Glomerular visceral epithelial cell (primary cell): ENCODE data around the gene RGSL1.
"Not testable (repeated sequence)": the region's sequence is repeated elsewhere in the genome, so short reads cannot be mapped to it uniquely, and the experiment has no call there.

Experiments used
- DNase-seq: peaks from one replicate; pipeline ENCODE4 v3.0.0-alpha.2; 2016; ENCODE audit errors: extremely low spot score

RGSL1 gene

DNA sequence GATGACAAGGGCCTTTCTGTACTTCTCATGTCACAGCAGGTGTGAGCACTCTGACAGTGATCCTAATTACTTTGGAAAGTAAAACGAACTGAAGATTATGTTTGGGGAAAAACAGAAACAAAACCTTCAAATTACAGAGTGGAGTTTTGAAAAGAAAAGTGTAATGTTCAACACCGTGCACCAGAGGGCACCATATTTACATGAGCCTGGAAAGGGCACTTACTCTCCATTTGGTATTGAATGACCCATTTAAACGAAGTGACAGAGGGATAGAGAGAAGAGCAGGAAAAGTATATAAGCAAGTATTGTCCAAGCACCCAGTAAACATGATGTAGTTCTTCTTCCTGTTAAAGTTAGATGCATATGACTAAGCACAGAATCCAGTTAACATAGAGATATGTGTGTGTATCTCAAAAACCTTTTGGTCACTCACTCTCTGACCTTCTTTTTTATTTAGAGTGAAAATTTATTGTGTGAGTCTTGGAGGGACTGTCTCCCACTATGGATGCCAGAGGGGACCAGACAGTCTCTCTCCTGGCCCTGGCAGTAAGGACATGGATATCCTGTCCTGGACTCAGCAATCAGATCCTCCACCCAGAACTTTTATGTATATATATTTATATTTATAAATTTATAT lies 3.8 kb upstream of the RGSL1 start:
- DNase-seq, result peak; percentile 37

DNA sequence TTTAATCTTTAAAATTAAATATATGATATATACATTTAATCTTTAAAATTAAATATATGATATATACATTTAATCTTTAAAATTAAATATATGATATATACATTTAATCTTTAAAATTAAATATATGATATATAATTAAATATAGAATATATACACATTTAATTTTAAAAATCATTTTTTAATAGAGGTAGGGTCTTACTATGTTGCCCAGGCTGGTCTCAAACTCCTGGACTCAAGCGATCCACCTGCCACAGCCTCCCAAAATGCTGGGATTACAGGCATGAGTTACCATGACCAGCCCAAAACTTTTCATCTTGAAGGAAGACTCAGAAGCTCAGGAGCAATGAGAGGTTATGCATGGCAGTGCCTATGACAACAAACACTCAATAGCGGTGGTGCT lies 2.8 kb upstream of the RGSL1 start:
- not testable (repeated sequence) for DNase-seq

DNA sequence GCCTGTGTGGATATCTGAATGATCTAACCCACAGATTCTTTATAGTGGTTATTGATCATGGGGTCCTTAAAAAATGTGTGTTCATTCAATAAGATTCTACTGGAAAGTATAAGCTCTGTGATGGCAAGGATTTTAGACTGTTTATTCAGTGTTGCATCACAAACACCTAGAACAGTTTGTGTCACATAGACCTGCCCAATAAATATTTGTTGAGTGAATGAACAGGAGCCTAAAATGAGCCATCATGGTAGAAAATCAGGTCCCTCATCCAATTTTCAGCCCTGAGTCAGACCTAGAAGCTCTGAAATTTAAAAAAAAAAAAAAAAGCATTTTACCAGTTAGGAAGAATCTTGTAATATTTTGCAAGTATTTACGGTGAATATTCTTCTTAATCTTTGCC lies 2.3 kb upstream of the RGSL1 start:
- DNase-seq, result no peak

DNA sequence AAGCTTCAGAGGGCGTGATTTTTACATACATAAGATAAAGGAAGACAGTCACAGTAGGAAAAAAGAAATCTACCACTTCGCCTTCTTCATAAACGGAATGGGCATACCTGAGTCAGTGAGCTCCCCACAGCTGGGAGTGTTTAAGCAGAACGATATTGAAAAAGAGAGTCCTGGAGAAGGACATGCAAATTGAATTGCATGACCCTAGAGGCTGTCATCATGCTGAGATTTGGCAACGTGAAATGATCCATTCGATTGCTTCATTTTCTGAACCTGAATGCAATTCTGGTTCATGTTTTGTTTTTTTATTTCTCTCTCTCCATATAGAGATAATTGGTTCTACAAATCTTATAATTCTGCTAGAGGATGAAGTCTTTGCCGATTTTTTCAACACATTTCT lies 3.7 kb downstream of the RGSL1 start:
- no peak for DNase-seq

DNA sequence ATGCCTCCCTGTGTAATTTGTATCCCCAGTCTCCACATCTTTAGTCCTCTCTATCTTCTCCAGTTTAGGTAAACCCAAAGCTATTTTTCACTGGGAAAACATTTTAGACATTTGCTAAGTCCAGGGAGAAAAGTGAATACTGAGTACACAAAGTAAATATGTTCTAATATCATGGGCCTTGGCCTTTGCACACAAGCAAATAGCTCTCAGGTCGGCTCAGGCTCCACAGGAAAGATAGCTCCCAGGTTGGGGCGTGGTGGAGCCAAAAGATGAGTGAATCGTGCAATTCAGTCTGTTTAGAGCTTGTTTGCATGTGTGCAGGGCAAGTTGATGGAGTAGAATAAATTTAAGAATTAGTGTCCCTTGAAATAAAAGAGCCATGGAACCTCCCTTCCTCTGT lies 7.9 kb downstream of the RGSL1 start:
- DNase-seq, result no peak

DNA sequence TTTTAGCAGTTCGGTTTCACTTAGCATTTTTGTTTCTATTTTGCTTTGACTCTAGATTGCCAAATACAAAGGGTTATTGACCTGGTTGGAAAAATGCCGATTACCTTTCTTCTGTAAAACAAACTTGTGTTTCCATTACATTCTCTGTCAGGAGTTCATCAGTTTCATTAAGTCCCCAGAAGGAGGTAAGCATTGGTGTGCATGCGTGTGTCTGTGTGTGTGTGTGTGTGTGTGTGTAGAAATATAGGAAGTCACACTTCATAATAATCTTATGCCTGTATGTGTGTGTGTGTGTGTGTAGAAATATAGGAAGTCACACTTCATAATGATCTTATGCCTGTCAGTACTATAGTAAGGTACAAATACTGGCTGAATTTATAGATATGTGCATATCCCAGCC lies 10.0 kb downstream of the RGSL1 start:
- no peak for DNase-seq

DNA sequence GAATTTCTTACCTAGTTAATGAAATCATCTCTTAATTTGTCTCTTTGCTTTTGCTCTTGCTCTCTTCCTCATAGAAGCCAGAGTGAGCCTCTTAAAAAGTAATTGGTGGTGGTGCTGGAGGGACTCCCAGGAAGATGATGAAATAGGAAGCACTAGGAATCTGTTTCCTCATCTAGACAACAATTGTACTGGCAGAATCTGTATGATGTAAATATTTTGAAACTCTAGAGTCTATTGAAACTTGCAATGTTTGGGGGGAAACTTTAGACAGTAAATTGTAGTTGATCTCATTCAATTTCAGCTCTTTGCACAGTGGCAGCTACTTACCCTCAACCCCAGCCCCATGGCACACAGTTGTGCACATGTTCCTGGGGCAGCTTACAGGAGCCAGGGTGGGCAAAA lies 10.6 kb downstream of the RGSL1 start:
- DNase-seq, result no peak

DNA sequence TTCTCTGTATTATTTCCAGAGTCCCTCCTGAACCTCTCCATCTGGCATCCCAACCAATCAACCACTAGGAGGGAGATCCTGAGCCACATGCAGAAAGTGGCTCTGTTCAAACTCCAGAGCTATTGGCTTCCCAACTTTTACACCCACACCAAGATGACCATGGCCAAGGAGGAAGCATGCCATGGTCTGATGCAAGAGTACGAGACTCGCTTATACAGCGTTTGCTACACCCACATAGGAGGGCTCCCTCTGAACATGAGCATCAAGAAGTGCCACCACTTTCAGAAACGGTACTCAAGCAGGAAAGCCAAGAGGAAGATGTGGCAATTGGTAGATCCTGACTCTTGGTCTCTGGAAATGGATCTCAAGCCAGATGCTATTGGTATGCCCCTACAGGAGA lies 23.6 kb downstream of the RGSL1 start:
- no peak for DNase-seq

DNA sequence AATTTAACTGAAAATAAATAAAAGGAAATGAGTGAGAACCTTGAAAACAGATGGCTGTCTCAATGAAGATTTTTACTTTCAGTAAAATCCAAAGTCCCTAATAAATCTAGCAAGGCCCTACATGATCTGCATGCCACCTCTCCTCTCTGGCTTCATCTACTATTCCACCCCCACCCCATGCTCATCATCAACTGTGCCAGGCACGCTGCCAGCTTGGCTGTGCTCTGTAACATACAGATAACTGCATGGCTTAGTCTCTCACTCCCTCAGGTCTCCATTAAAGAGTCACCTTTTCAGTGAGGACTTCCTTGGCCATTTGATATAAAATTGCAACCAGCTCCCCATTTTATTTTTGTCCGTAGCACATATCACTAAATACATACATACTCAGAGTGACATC lies 26.7 kb downstream of the RGSL1 start:
- DNase-seq, result no peak

DNA sequence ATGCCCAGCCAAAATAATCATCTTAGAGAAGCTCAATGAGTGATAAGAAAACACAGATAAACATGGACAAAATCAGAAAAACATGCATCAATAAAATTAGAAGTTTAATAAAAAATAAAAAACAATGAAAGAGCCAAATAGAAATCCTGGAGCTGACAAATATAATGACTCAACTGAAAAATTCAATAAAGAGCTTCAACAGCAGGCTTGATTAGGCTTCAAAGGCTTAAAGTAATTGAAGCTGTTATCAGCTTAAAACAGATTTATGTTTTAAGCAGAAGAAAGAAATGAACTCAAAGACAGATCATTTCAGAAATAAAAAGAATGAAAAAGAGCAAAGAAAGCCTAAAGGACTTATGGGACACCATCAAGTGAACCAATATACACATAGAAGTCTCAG lies 28.3 kb downstream of the RGSL1 start:
- DNase-seq, result no peak

DNA sequence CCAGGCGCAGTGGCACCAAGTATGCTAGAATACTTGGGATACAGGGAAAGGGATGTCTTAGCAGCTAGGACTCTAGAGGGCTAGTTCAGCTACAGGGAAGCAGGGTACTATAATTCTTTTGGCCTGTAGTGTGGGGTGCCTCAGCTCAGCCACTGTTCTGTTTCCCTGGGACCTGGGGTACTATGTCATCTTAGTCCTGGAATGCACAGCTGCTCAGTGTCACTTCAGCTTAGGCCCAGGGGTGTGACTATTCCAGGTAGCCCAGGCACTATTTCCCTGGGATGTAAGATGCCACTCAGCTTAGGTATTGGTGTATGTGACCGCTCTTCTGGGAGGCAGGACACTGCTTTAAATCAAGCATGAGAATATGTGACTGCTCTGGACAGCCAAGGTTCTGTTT lies 34.1 kb downstream of the RGSL1 start:
- no peak for DNase-seq

DNA sequence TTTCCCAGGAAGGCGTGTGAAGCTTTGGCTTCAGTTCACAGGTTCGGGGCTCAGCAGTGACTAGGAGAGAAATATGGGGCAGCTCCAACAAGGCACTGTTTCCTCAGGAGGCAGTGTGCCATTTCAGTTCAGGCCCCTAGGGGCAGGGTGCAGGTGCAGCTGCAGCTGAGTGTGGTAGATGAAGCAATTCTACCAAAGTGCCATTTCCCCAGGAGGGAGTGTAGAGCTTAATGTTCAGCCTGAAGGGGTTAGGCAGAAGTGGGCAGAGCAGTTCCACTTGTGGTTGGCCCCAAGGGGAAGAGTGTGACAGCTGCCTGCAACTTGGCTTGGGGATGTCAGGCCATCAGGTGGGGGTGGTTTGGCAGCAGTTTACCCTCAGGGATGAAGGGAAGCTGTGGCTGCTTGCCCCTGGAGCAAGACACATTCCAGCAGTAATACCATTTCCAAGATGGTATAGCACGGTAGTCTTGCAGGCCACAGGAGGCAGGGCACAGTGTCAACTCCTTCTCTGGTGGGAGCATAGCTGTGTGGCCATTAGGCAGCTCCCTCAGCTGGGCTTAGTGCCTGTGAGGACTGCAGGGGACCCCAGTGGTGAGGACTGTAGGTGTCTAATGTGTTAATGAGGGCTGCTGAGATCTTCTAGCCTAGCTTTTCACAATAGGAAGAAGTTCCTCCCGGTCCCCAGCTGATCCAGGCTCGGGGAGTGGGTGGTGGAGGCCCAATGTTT lies 34.7 kb downstream of the RGSL1 start:
- peak; percentile 1 for DNase-seq

DNA sequence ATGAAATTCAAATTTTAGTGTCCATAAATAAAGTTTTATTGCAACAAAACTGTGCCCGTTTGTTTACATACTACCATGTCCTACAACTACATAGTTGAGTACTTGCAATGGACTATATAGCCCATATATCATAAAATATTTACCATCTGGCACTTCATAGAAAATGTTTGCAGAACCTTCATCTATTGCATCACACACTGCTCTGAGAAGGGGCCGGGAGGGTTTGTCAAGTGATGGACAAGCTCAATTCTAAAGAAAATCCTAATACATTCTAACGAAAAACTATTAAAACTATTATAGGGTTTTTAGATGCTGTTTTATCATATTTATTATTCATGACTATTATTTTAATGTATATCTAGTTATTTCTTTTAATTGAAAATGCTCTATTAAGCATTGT lies 35.9 kb downstream of the RGSL1 start:
- DNase-seq, result no peak

DNA sequence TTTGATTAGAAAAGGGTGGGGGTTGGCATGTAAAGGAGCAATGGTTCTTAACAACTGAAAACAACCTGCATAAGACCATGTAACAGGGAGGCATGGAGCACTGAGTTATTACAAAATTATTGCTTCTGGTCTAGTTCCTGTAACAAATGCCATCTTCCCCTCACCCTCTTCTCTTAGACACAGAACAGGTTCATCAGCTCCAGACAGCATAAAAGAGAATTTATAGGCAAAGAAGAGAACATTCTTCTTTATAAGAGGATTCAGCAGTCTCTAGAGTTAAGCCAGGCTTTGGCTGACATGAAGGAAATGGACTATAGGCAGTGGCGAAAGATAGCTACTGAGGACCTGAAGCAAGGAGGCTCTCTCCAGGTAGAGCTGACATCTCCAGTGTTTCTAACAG lies 38.9 kb downstream of the RGSL1 start:
- DNase-seq, result no peak

DNA sequence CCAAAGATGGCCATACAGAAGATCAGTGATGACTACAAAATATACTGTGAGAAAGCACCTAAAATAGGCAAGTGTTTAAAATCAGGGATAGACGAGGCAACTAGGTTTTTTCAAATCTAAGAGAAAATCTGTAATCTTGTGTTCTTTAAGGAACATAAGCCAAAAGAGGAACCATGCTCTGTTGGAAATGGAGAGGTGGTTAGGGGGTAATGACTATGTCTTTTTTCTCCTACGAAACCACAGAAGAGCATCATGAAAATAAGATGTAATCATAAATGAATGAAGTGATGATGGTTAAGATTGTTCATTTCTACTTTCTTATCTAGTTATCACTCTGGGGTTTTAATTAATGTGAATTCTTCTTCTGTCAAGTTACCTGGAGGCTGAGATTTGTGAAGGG lies 43.1 kb downstream of the RGSL1 start:
- no peak for DNase-seq

DNA sequence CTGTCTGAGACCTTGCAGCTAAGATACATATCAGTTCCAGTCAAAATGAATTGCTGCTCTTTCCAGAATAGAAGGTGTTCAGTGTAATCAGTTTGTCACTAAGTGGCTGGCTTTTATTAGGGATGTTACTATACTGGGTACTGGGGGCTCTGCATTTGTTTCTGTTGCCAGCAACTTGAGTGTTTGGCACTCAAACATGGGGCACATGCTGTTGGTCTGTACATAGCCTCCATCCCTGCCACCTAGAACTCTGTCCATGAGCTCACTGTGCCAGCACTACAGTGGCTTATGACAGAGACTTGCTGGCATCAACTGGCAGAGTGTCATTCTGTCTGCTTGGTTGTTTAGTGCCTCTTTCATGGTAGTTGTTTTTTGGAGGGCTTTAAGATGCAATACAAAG lies 45.1 kb downstream of the RGSL1 start:
- DNase-seq, result no peak

DNA sequence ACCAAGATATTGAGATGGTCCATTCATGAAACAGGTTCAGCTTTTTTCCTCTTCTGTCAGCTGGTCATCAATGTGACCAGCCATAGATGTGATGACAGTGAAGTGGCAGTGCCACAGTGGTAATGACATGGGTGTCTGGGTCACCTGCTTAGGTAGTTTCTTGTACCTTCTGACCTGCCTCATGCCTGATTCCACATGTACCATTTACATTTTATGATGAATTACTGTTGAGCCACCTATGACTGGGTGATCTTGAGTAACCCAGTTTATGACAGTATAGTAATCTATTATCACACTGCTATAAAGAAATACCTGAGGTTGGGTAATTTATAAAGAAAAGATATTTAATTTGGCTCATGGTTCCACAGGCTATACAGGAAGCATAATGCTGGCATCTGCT lies 45.7 kb downstream of the RGSL1 start:
- DNase-seq, result no peak

DNA sequence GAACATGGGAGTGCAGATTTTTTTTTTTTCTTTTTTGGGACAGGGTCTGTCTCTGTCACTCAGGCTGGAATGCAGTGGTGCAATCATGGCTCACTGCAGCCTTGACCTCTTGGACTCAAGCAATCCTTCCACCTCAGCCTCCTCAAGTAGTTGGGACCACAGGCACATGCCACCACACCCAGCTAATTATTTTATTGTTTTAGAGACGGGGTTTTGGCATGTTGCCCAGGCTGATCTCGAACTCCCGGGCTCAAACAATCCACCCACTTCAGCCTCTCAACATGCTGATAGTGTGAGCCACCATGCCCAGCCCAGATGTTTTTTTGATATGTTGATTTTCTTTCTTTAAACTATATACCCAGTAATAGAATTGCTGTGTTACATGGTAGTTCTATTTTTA lies 57.7 kb downstream of the RGSL1 start:
- no peak for DNase-seq

DNA sequence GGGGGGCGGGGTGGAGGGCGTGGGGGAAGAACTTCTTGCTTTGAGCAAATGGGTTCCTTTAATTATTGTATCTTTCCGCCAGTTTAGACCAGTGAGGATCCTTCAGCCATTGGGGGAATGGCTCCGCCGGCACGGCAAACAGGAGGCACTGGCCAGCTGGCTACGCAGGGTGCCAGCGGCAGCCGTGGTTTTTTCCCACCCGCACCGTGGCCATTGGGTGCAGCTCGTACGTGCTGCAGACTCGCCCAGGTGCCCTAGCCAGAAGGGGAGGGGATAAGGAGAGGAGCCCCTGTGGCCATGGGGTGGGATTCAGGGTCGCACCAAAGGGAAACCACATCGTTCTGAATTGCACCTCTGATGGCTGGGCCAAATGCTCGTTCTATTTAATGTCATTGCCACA lies 65.6 kb downstream of the RGSL1 start:
- no peak for DNase-seq

DNA sequence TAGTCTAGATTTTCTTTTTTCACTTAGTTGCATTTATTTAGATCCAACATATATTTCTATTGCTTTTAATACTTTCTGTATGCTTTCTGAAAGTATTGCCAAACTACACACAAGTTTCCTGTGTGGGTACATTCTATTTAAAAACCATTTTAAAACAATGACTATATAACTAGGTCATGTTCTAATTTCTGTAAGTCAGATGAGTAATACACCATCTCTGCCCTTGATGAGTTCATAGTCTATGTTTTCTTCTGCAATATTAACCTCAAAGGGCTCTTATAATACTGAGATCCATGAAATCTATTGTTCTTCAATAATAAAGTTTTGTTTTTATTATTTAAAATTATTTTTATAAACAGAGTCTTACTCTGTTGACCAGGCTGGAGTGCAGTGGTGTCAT lies 70.8 kb downstream of the RGSL1 start:
- no peak for DNase-seq

DNA sequence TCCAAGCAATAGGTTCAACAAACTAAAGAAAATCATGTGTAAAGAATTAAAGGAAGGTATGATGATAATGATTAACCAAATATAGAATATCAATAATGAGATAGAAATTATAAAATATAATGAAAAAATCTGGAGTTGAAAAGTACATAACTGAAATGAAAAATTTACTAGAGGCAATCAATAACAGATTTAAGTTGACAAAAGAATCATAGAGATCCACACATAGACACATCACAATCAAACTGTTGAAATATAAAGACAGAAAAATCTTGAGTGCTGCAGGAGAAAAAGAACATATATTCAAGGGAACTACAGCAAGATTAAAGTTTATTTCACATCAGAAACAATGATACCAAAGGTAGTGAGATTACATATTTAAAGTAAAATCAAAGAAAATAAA lies 75.4 kb downstream of the RGSL1 start:
- no peak for DNase-seq

DNA sequence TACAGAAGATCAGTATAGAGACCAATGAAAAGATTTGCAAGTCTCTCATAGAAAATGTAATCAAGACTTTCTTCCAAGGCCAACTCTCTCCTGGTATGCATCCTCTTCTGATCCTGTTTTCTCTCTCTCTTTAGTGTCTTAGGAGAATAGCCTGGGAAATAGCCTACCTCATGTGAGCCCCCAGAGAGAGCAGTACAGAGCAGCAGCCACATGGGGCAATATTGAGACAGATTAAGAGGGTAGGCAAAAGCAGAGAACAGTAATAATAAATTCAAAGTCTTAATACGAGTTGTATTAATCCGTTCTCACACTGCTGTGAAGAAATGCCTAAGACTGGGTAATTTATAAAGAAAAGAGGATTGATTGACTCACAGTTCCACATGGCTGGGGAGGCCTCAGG lies 77.7 kb downstream of the RGSL1 start:
- DNase-seq, result no peak

DNA sequence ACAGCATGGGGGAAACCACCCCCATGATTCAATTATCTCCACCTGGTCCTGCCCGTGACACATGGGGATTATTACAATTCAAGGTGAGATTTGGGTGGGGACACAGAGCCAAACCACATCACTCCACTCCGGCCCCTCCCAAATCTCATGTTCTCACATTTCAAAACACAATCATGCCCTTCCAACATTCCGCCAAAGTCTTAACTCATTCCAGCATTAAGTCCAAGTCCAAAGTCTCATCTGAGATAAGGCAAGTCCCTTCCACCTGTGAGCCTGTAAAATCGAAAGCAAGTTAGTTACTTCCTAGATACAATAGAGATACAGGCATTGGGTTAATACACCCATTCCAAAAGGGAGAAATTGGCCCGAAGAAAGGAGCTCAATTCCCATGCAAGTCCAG lies 78.3 kb downstream of the RGSL1 start:
- not testable (repeated sequence) for DNase-seq

DNA sequence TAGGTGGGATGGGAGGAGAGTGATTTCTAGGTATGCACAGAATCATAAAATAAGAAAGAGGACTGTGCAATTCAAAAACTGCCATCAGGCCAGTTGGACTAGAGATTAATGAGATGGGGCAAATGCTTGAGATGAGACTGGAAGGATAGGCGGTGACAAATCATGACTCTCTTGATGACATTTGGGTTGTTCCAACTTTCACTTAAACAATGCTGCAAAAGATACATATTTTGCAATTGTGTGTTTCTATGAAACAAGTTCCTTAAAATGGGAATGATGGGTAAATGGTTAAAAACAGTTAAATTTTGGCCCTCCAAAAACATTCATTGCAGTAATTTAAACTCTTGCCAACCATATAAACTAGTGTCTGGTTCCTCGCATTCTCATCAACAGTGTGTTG lies 84.0 kb downstream of the RGSL1 start:
- no peak for DNase-seq
